ENCODE data around the gene SNUPN.

Gene SNUPN

GRCh38 chr15:75625542-75626347 is at the start of gene SNUPN:
TSS of gene SNUPN (minus strand) at chr15:75625725. CDS start at chr15:75621051, 4,674 bp downstream.
- peak; percentile 93 for DNase-seq

GRCh38 chr15:75674366-75674765 is 48.8 kb upstream of the SNUPN start:
- no peak for DNase-seq

GRCh38 chr15:75673426-75674235 is 48.1 kb upstream of the SNUPN start:
- DNase-seq = no peak

GRCh38 chr15:75672646-75673425 is 47.3 kb upstream of the SNUPN start:
- DNase-seq = no peak

GRCh38 chr15:75671730-75672602 is 46.4 kb upstream of the SNUPN start:
- no peak for DNase-seq

- DNase-seq = no peak
Observed at GRCh38 chr15:75669879-75670212, 44.3 kb upstream of the SNUPN start.

GRCh38 chr15:75669191-75669878 is 43.8 kb upstream of the SNUPN start:
- DNase-seq = no peak

GRCh38 chr15:75666823-75667501 is 41.4 kb upstream of the SNUPN start:
- no peak for DNase-seq

GRCh38 chr15:75663931-75664421 is 38.5 kb upstream of the SNUPN start:
- no peak for DNase-seq

- no peak for DNase-seq
Observed at GRCh38 chr15:75662823-75663519, 37.4 kb upstream of the SNUPN start.

GRCh38 chr15:75661756-75662140 is 36.2 kb upstream of the SNUPN start:
- DNase-seq = no peak

GRCh38 chr15:75661100-75661755 is 35.7 kb upstream of the SNUPN start:
- DNase-seq = no peak

GRCh38 chr15:75659928-75660645 is 34.6 kb upstream of the SNUPN start:
- DNase-seq = no peak

- DNase-seq = no peak
Observed at GRCh38 chr15:75659141-75659771, 33.7 kb upstream of the SNUPN start.

GRCh38 chr15:75656813-75657212 is 31.3 kb upstream of the SNUPN start:
- DNase-seq = no peak

GRCh38 chr15:75656331-75656730 is 30.8 kb upstream of the SNUPN start:
- no peak for DNase-seq

- DNase-seq = no peak
Observed at GRCh38 chr15:75655931-75656330, 30.4 kb upstream of the SNUPN start.

- no peak for DNase-seq
Observed at GRCh38 chr15:75654201-75654907, 28.8 kb upstream of the SNUPN start.
